NAMALWA (cell line): Measurements from ENCODE around the gene KLHL21.
"Not testable (repeated sequence)": the region's sequence is repeated elsewhere in the genome, so short reads cannot be mapped to it uniquely, and the experiment has no call there.

Experiments used
- DNase-seq: peaks from one replicate; pipeline ENCODE4 v3.0.0-alpha.2; 2015; ENCODE audit warnings: low spot score

The KLHL21 gene, protein sequence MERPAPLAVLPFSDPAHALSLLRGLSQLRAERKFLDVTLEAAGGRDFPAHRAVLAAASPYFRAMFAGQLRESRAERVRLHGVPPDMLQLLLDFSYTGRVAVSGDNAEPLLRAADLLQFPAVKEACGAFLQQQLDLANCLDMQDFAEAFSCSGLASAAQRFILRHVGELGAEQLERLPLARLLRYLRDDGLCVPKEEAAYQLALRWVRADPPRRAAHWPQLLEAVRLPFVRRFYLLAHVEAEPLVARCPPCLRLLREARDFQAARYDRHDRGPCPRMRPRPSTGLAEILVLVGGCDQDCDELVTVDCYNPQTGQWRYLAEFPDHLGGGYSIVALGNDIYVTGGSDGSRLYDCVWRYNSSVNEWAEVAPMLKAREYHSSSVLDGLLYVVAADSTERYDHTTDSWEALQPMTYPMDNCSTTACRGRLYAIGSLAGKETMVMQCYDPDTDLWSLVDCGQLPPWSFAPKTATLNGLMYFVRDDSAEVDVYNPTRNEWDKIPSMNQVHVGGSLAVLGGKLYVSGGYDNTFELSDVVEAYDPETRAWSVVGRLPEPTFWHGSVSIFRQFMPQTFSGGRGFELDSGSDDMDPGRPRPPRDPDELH

DNA sequence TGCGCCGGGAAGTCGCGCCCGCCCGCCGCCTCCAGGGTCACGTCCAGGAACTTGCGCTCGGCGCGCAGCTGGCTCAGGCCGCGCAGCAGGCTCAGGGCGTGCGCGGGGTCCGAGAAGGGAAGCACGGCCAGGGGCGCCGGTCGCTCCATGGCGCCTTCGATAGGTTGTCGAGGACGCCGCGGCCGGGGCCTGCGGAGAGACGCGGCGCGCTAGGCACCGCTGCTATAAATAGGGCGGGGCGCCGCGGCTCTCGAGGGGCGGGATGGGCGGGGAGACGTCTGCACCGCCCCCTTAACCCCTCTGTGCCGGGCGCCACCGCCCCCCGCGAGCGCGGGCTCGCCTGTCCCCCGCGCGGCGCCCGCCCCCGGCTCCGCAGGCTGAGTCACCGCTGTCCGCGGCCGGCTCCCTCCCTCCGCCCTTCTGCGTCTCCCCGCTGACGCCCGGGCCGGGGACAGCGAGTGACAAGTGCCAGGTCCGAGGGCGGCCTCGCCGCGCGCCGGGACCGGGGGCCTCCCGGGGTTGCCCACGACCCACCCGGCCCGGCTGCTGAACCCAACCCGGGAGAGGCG lies at the start of gene KLHL21:
Gene KLHL21 (minus strand): TSS at position 201 of the 569 bp plus-strand sequence. CDS start 52 bp downstream, at position 149.
- DNase-seq = peak; percentile 85

DNA sequence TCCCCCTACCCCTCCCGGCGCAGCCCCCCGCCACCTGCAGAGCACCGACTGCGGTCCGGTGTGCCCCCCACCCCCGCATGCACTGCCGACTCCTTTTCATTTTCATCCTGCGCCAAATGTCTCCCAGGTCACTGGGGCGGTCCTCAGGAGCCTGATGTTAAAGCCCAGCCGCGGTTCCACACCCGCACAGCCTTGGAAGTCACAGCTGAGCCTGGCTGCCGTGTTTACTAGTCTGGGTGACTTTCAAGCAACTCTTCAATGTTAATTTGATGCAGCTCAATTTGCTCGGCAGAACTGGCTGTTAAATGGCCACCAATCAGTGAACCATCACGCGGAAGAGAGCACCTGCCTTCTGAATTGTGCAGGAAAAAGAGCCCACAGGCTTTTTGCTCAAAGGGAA lies 49.2 kb upstream of the KLHL21 start:
- DNase-seq = no peak

DNA sequence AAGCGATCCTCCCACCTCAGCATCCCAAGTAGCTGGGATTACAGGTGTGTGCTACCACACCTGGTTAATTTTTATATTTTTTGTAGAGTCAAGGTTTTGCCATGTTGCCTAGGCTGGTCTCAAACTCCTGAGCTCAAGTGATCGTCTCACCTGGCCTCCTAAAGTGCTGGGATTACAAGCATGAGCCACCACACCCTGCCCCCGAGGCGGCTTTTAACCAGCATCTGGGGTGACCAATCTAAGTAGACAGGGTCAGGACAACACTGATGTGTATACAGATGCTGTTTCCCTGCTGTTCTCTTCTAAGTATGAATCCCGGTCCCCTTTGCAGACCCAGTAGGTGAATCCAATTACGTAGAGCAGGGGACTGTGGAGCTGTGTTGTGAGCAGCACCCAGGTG lies 45.9 kb upstream of the KLHL21 start:
- no peak for DNase-seq

DNA sequence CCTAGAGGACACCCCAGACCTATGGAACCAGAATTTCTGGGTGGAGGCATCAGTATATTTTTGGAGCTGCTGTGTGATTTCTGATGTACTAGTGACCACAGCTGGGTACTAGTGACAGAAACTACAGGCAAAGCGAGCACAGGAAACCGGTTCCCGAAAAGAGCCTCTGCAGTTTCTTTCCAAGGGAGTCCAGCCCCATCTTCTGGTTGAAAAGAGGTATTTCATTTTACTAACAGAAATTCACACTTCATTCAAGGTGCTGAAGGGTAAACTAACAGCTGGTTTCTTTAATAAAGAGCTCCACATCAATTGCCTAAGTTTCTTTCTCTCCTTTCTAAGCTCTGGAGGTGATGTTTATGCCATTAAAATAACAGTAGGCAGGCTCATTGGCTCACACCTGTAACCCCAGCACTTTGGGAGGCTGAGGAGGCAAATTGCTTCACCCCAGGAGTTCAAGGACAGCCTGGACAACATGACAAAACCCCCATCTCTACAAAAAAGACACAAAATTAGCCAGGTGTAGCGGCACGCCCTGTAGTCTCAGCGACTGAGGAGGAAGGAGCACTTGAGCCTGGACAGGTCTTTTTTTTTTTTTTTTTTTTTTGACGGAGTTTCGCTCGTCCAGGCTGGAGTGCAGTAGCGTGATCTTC lies 44.0 kb upstream of the KLHL21 start:
- peak; percentile 80 for DNase-seq

DNA sequence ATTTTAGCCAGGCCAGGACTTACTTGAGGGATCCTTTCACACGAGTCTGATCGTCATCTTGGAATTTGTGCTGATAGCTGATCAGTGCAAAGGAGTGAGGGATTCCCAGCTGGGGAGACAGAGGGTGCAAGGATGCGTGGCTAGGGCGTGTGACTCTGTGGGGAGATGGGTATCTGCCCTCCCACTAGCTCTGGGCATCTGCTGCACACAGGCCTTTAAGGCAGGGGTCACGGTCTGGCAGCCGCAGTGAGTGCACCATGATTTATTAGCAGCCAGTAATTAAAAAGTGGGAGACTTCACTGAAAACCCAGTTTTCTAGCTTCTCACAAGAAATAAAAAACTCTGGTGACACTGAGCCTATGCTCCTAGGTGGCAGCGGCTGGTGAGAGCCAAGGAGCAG lies 42.3 kb upstream of the KLHL21 start:
- DNase-seq = no peak

DNA sequence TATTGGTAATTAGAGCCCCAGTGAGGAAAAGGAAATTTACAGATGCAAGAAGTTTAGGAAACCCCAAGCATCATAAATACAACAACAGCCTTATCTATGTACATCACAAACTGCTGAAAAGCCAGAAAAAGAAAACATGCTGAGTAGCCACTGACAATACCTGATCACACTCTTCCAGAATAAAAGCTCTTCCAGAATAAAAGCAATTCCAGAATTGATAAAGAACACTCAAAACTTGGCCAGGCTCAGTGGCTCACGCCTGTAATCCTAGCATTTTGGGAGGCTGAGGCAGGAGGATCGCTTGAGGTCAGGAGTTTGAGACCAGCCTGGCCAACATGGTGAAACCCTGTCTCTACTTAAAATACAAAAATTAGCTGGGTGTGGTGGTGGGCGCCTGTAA lies 38.2 kb upstream of the KLHL21 start:
- DNase-seq = not testable (repeated sequence)

DNA sequence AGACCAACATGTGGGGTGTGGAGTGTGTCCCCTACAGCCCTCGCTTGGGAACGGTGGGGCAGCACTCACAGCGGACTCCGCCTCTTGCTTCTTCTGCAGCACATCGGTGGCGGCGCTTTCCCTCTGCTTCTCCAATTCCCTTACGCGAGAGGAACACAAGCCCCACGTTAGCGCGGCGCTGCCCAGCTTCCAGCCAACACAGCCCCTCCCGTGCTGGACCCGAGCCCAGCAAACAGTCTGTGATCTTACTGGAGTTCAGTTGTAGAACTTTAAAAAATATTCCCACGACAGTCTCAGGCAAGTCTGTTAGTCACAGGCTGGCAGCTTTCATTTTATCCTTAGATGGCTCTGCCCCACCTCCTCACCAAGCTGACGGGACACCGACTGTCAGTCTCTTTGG lies 35.6 kb upstream of the KLHL21 start:
- no peak for DNase-seq

DNA sequence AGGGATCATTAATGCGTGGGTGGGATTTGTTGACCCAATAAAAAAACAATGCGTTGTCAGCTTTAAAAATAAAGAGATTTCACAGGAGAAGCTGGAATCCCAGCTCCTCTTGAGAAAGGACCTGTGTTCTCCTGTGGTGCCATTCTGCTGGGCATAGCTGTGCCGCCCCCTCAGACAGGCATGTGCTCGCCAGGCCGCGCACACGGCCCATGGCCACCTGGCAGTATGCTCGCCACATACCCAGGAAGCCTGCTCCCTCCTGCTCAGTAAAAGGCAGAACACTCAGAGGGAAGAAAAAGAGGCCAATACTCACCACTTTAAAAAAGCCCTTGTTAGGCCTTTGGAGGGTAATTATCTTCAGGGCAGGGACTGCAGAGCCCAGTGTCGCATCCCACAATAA lies 35.1 kb upstream of the KLHL21 start:
- no peak for DNase-seq

DNA sequence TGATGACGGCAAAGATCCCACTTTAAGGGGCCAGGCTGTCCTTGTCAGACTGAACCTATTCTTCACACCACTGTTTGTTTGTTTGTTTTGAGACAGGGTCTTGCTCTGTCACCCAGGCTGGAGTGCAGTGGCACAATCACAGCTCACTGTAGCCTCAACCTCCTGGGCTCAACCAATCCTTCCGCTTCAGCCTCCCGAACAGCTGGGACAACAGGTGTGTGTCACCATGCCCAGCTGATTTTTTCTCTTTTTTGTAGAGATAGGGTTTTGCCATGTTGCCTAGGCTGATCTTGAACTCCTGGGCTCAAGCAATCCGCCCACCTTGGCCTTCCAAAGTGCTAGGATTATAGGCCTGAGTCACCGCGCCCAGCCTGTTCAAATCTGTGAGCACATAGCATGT lies 34.1 kb upstream of the KLHL21 start:
- DNase-seq = not testable (repeated sequence)

DNA sequence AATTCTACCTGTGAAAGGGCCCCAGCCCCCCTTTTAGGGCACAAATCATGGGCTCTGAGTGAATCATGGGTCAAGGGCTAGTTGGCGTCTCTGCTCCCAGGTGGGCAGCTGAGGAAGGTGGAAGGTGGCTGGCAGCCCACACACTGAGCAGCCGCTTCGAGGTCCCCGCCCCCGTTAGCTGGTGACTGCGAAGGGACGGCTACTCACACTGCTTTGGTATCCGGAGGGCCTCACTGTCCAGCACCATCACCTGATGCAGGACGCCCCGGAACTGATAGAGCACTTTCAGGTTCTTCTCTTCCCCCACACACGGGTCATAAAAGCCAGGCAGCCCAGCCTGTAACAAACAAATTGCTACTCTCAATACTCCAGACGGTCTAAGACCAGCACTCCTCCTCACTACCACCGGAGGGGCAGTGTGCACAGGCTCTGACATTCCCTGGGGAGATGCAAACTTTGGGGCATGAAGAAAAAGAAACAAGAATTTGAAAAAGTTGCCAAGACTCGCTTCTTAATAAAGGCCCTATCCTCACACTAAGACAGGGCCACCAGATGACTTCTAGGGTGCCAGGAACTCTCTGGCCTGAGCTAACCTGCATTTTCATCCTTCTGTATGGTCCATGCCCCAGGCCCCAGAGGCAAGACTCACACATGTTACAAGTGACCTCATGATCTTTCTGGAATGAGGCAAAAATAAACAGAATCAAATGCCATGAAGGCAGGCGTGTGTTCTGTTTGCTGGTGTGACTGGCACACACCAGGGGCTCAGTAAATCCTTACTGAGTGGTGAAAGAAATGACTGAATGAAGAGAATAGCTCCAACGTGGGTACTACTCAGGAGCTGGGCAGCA lies 33.5 kb upstream of the KLHL21 start:
- peak; percentile 48 for DNase-seq

DNA sequence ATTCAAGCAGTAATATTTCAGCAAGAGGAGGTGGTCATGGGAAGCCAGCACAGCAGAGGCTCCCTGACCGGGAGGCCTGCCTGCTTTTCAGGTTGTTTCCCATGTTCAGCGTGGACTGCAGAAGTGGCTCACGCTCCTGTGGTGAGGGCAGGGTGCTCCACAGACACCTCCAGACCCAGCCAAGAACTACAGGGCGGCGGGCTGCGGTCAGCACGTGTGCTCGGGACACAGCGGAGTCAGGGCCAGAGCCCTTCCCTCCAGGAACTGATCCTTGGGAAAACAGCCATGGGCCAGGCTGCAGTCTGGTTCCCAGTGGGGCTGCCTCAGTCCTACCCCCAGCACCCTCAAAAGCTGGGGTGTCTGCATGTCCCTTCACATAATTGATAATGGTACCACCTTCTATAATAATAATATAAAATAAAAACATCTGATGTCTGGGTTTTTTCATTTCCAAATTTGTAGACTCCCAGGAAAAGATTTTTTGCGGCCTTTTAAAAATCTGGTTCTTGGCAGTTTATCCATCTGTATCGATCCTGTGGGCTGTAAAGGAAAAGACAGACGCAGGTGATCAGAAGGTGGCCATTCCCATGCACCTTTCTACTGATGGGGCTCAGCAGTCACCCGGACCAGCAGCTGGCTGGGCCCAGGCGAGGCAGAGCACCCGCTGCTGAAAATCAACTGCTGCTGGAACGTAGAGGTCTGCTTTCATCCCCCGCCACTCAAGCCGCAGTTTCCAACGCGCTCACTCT lies 32.7 kb upstream of the KLHL21 start:
- no peak for DNase-seq

DNA sequence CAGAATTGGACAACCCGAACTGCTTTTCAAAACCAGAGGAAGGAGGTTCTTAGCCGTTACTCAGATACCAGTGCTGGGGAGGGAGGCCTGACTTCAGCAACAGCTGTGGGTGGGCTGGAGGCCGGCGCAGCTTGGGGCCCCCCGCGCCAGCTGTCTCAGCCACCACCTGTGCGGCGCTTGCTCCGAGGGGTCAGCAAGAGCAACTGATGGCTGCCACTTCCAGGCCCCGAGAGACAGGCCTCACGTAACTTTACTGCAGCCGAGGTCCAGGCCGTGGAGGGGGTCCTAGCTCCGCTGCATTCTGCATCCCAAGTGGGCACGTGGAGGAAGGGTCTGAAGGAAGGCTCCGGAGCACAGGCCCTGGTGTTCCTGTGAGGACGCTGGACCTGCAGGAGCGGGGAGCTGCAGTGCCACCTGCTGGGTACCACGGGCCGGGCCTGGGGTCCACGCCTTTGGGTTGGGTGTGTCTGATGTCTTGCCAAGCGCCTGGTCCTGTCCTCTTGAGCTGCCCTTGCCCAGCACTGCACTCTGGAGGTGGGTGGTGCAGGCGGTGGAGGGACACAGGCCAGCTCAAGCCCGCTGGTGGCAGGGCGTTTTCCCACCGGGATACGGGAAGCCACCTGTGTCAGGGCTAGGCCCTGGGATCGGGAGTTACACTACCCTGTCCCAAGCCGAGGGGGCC lies 31.8 kb upstream of the KLHL21 start:
- peak; percentile 49 for DNase-seq

DNA sequence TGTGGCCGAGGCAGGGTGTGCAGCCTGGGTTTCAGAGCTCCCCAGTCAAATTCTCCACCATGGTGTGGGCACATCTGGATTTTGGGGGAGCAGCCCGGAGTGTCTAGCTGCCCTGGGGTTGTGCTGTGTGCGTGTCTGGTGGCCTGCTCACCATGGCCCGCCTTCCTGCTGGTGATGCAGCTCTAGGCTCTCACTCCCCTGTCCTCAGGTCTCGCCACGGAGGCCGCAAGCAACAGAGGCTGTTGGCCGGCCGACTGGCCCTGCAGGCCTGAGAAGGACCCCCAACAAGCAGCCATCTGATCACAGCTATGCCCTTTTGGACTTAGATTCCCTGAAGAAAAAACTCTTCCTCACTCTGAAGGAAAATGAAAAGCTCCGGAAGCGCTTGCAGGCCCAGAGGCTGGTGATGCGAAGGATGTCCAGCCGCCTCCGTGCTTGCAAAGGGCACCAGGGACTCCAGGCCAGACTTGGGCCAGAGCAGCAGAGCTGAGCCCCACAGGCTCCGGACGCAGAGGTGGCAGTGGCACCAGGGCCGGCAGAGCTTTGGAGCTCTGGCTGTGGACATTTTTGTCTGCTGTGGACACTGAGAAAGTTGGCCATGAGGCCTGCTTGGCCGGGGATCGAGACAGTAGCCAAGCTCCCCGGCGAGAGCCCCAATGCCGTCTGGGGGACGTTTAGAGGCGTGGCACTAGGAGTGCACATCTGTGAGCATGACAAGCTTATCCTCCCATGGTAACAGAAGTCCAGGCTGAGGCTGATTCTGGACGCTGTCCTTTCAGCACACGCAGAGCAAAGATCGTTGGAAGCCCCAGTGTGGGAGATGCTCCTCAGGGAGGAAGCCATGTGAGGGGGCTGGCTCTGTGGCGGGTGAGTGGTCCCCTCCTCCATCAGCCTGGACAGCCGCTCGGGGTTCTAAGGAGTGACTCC lies 30.2 kb upstream of the KLHL21 start:
- no peak for DNase-seq

DNA sequence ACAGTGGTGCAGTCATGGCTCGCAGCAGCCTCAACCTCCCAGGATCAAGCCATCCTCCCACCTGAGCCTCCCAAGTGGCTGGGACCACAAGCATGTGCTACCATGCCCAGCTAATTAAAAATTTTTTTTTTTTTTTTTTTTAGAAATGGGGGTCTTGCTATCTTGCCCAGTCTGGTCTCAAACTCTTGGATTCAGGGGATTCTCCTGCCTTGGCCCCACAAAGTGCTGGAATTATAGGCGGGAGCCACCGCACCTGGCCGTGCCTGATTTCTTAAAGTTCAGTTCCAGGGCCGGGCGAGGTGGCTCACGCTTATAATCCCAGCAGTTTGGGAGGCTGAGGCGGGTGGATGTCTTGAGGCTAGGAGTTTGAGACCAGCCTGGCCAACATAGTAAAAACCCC lies 28.4 kb upstream of the KLHL21 start:
- no peak for DNase-seq

DNA sequence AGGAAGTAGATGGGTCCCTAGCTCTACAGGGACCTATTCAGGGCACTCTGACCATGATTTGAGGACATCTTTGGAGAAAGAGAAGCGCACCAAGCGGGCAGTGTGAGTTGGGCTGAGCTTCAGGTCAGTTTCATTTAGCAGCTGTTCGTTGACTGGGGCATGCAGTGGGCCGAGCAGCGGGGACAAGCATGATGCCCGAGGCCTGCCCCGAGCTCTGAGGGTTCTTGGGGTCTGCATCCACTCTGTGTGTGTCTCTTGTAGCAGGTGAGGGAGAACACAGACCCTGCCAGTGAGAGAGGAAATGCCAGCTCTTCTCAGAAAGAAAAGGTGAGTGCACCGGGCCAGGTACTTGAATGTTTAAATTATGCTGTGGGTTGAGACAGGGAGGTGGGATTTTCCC lies 27.4 kb upstream of the KLHL21 start:
- DNase-seq = no peak

DNA sequence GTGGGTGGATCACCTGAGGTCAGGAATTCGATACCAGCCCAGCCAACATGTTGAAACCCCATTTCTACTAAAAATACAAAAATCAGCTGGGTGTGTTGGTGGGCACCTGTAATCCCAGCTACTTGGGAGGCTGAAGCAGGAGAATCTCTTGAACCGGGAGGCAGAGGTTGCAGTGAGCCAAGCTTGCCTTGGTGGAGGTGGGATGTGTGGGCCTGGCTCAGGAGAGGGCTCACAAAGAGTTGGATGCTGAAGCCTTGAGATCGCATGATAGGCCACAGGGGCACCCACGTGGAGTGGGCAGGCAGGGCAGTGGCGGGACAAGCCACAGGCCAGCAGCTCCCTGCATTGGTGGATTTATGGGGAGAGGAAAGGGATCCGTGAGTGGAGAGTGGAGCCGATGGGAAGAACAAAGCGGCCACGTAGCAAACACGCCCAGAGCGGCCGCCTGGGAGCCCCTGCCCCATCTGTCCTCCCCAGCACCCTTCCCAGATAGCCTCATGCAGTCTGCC lies 26.4 kb upstream of the KLHL21 start:
- no peak for DNase-seq

DNA sequence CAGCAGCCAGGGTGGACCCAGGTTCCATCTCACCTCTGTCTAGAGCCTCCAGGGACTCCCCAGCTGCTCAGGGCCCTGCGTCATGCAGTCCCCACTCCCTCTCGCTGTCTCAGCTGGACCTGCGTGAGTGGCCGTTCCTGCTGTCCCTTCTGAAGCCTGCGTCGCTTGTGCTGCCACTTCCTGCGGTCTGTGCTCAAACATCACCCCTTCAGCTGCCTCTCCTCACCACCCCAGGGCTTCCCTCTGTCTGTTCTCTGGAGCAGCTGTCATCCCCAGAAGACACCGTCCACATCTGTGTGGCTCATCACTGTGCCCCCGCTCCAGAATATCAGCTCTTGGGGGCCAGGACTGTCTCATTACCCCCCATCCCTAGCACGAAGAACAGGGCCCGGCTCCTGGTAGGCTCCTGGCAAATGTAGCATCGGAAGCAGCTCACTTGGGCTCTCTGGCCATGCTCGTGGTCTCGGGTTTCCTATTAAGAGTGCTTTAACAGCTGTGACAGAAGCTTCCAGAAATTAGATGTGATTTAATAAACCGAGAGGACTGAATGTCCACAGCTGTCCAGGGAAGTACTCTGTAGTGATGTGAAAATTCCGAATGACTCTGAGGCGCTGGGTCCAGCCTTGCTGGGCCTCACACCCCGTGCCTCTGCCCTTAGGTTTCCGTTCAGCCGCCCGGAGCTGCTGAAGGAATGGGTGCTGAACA lies 25.3 kb upstream of the KLHL21 start:
- DNase-seq = no peak

DNA sequence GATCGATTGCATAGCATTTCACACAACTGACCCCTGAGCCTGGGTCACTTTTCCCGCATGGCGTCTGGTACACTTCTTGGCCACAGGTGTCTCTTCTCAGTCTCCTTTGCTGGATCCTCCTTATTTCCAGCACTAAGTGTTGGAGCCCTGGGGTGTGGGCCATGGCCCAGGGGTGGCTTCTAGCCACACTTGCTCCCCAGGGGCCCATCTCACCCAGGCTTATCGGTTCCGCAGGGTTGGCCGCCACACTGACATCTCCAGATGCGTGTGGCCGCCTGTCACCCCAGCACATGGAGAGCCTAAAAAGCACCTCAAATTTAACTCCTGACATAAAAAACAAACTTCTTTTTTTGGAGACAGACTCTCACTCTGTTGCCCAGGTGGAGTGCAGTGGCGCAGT lies 24.4 kb upstream of the KLHL21 start:
- no peak for DNase-seq
